AML-193 (cell line): ENCODE data around the gene IMPG2.
A peak's percentile ranks its signal among the peaks of the same experiment; 100 is the strongest.

ENCODE experiments used
- DNase-seq, 2 experiments: peaks; one replicate each; lab custom pipeline; 2025; lab: John Stamatoyannopoulos, UW

Gene IMPG2

DNA sequence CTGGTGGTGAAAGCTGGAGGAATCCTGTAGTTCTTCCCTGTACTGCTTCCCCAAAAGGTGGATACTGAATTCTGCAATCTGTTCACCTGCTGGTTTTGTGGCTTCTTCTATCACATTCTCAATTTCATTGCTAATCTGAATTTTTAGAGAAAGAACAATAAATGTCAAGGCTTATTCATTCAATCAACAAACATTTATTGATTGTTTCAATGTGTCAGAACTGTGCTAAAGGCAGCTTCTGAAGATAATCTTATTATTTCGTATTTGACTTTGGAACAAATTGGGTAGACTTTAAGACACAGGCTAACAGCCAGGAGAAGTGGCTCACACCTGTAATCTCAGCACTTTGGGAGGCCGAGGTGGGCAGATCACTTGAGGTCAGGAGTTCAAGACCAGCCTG is 46.8 kb downstream of the IMPG2 start:
- no peak for DNase-seq

- DNase-seq, result no peak
Observed at GRCh38 chr3:101273156-101273555, 47.2 kb downstream of the IMPG2 start.

DNA sequence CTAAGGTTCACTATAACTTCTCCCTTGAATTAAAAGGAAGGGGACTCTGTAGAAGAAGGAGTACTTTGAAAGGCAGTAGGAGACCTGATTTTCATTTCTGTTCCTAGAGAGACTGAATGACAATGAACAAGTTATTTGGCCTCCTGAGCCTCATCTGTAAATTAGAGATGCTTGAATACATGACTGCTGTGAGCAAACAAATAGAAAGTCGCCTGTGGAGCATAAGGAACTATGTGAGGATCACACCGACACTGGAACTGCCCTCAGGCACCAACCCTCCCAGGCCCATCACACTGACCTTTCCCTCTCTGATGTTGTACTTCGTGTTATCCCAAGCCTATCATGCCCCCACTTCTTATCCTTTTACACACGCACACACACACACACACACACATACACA is 48.6 kb downstream of the IMPG2 start:
- DNase-seq, result no peak

GRCh38 chr3:101270149-101270548 is 50.2 kb downstream of the IMPG2 start:
- DNase-seq, result no peak

DNA sequence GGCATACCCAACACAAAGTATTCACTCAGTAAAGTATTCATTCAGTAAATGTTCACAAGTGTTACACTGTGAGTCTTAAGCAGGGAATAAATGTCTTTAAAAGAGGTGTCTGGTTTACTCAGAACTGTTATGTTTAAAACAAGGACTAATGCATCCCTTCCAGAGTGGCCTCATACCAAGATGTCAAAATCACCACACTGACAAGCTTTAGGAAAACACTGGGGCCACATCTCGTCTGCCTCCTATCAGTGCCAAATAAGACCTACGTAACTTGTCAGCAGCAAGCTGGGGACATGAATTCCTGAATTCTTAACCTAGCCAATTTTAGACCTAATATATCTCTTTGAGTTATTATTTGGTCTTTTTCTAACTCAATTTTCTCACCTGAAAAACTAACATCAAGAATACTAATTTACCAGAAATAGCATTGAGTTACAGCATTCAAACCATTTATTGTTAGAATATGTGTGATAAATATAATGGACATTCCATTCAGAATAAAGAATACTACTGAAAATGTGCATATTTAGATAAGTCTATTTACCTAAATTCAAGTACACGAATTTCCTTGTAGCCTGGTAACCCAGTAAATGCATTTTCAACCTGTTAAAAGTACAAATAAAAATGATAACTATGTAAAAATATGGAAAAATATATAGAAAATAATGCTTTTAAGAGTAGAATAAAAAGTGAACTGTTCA is 51.3 kb downstream of the IMPG2 start:
- DNase-seq, result no peak

DNA sequence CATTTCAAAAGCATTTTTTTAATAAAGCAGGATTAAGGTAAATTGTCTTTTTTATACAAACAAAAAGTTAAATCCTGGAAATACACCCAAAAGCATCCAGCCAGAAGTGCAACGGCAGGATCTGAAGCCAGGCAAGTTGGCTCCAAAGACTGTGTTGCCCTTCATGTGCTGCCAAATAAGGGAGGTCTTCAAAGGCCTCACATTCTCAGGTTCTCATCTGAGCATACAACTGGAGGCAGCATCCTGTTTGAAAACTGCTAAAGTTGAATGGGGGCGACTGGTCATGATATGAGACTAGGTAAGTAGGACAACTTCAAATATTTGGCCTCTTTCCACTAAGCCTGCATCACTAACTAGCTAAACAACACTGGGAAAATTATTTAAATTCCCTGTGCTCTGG is 52.2 kb downstream of the IMPG2 start:
- no peak for DNase-seq

- no peak for DNase-seq
Observed at GRCh38 chr3:101266566-101266965, 53.8 kb downstream of the IMPG2 start.

- DNase-seq, result no peak
Observed at GRCh38 chr3:101266071-101266470, 54.3 kb downstream of the IMPG2 start.

DNA sequence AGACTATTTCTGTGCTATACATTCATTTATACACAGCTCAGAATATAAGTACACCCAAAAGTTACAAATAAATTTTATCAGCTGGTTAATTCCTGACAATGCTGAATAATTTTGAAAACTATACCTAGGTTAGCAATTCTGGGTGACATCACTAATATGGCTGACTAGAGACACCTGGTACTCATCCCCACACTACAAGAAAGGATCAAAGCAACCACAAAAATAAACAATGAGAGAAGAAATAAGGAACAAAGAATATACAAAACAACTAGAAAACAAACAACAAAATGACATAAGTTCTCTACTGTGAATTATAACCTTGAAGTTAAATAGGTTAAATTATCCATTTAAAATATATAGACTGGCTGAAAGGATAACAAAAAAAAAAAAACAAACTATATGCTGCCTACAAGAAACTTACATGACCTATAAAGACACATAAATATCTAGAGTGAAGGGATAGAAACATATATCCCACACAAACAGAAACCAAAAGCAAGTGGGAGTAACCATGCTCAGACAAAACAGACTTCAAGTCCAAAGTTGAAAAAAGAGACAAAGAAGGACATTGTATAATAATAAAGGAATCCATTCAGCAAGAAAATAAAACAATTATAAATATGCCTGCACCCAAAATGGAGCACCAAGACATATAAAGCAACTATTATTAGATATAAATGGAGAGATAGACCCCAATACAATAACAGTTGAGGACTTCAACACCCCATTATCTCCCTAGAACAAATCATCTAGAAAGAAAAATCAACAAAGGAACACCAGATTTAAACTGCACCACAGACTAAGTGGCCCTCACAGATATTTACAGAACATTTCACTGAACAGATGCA is 57.8 kb downstream of the IMPG2 start:
- no peak for DNase-seq

- no peak for DNase-seq
Observed at GRCh38 chr3:101261506-101261905, 58.9 kb downstream of the IMPG2 start.

DNA sequence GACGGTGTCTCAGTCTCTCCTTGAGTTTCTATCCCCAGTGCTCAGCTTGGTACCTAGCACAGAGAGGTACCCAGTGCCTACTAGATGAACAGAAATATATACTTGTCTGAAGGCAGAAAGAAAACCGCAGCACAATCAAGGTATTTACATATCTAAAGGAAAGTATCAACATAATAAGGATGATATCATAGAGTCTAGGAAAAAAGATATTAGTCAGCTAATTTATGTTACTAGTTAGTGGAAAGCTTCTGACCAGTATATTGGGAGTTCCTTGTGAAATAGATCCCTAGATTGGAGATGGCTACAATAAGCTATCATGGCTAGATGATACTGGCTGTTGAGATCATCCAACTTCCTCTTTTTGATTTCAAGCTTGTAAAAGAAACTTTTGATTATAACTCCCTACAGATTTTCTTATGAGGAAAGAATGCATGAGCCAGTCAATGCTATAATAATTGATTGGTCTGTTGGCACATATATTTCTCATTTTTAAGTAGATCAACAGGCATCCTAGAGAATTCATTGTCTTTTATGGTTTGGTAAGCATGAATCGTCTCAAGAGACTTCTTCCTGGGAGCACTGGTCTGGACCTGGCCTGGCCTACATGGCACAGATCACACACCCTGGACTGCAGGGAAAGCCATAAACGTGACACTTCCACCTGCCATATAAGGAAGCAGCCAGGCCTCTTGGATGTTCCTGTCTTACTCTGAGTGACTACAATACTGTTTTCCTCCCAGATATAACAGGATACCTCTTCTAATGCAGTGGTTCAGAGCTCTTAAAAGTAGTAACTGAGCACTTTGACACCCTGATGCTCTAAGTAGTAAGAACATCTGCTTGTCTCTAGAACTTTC is 60.7 kb downstream of the IMPG2 start:
- peak; percentile 30 for DNase-seq

- DNase-seq, result no peak
Observed at GRCh38 chr3:101256511-101256910, 63.9 kb downstream of the IMPG2 start.

DNA sequence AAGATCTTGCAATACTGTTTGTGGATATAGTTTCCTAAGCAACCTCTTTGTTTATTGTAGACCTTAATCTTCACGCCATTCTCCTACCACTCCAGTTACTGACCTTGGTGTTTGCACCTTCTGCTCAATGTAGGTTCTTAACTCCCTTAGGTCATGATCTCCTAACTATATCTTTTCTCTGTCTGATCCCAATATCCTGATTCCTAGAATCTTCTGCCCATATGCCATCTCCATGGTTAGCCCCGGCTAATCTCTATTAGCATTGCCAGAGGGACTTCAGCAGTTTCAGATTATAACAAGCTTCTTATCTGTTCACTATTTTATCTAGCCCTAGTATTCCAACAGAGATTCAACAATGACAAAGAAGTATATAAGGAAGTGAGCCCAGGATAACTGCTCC is 64.9 kb downstream of the IMPG2 start:
- DNase-seq, result no peak

- DNase-seq, result no peak
Observed at GRCh38 chr3:101253396-101253795, 67.0 kb downstream of the IMPG2 start.

DNA sequence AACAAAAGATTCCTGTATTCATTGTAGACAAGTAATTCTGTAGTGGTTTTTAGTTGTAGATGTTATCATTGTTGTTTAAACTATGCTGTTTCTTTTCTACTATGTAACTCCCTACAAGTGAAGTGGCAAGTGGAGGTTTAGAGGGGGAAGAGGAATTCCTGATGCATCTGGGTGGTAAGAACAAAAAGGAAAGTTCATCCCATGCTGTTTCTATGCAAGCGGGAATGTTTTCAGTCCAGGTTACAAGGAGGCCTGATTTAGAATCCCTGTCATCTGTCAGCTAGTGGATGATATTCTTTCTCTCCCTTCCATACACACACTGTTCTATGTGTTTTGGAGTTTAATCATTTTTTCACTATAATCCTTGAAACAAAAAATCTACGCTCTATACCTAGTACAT is 67.4 kb downstream of the IMPG2 start:
- DNase-seq, result no peak

DNA sequence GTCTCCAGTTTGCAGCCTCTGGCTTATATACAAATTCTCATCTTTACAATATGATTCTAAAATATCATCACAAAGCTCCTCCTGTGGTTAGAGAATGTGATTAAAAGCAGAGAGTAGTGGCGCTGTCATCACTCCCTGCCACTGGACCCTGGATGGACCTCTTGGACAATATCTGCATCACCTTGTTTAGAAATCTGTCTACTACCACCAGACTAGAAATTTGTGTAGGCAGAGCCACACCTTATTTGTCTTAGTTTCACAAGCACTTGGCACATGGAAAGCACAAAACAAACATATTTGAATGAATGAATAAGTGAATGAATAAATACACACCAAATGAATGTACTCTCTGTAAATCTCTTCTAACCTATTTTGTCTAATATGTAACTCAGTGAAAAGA is 68.1 kb downstream of the IMPG2 start:
- DNase-seq, result no peak

GRCh38 chr3:101251441-101251840 is 68.9 kb downstream of the IMPG2 start:
- DNase-seq, result no peak

DNA sequence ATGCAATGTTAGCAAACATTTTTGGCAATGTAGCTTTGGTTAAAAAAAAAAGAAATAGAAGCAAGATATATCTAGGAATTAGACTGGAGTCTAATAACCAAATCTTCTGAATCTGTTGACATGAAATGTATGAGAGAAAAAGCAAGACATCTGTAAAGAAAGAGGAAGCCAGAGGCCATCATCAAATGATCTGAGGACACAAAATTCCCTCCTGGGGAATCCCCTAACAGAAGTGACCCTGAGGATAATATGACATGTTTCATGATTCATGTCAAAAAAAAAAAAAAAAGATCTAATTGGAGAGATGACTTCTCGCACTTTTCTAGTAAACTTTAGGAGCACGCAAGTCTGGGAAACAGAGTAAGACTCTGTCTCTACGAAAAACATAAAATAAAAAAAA is 70.9 kb downstream of the IMPG2 start:
- no peak for DNase-seq

- DNase-seq, result no peak
Observed at GRCh38 chr3:101248736-101249135, 71.6 kb downstream of the IMPG2 start.

DNA sequence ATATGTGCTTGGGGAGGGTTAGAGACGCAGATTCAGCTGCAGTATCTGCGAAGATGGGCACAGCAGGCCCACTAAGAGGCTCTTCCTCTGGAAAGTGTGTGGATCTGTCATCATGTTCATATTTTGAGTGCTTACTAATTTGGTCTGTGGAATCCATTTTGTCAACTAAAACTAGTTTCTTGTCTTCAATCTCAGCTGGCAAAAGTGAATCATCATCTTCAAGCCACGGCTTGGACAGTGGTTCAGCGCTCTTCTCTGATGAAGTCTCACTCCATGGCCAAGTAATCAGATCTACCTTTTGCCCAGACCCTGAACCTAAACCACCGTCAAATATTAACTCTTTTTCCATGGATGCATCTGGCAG is 76.2 kb downstream of the IMPG2 start:
- DNase-seq, result no peak

- no peak for DNase-seq
Observed at GRCh38 chr3:101243285-101244211, 76.8 kb downstream of the IMPG2 start.
